ENCODE measurements around the gene RBBP5. TPM values are rescaled to one million over a fixed set of nuclear protein-coding genes. Genes with fewer than 3 reads are reported as not detected.

Gene RBBP5
- polyA plus RNA-seq, 3 donors, result 4.9 to 10.2 (median 8.1) TPM

DNA sequence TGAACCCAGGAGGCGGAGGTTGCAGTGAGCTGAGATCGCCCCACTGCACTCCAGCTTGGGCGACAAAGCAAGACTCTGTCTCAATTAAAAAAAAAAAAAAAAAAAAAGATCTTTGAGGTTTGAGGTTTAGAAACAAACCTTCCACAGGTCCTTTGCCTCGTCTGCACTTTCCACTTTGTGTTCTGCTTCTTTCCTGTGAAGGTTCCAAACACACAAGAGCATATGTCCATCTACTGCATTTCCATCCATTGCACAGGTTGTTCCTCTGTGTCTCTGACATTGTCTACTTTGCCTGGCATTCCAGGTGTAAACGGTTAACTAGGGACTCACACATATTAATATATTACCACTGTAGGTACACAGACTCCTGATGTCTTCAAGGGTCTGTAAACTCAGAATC is 49.6 kb upstream of the RBBP5 start:
- Histone ChIP-seq H3K4me1 (ENCODE audit: control insufficient read depth in 1 of 2, insufficient read depth in 2 of 2, low read length in 2 of 2) (peaks cover 0 to 11% of the 10 kb centered on the region in 2 donors), H3K4me3 (replicated peaks in 1 of 3; ENCODE audit: low read depth in 2 of 3, low read length in 3 of 3) (no peak overlapping the region), H3K9me3 (replicated peaks in 1 of 2; ENCODE audit: control insufficient read depth in 1 of 2, insufficient read depth in 1 of 2, low read length in 2 of 2) (no peaks in the 10 kb centered on the region), H3K9ac (ENCODE audit: insufficient read depth, low read length, poor library complexity, severe bottlenecking) (no peak overlapping the region), H3K36me3 (replicated peaks in 1 of 2; ENCODE audit: control insufficient read depth in 1 of 2, insufficient read depth in 2 of 2, low read length in 2 of 2) (peaks cover 38 to 80% of the 10 kb centered on the region in 2 donors), H3K27me3 (ENCODE audit: control insufficient read depth in 2 of 2, insufficient read depth in 2 of 2, low read length in 2 of 2) (no peaks in the 10 kb centered on the region), H4K20me1 (ENCODE audit: insufficient read depth, low read length) (peaks cover 31% of the 10 kb centered on the region), H3K27ac (ENCODE audit: low read depth in 1 of 2, low read length in 2 of 2) (no peak overlapping the region), H2AFZ (ENCODE audit: insufficient read depth, low read depth, low read length, poor library complexity, severe bottlenecking) (no peak overlapping the region), H3K79me2 (ENCODE audit: insufficient read depth, low read length) (peaks cover 3% of the 10 kb centered on the region), H3K4me2 (replicated peaks; ENCODE audit: extremely low read depth, low read length, poor library complexity, severe bottlenecking) (no peak overlapping the region)
- Mint-ChIP-seq H3K27ac (peak overlapping the region in 1 of 7 donors; percentile 6), H3K36me3 (peaks cover 67 to 73% of the 10 kb centered on the region in 2 donors), H3K27me3 (ENCODE audit: low read depth in 3 of 3) (no peaks in the 10 kb centered on the region), H3K4me3 (no peak overlapping the region), H3K9me3 (no peaks in the 10 kb centered on the region), H3K4me1 (peaks cover 9% of the 10 kb centered on the region)
- intact Hi-C loops (cut with micrococcal nuclease), result no loop called here
- no peak for DNase-seq
- WGBS (ENCODE audit: insufficient coverage), result no CpG with 5 or more reads among the region's 5 CpGs
- TF ChIP-seq, protein P1, sequence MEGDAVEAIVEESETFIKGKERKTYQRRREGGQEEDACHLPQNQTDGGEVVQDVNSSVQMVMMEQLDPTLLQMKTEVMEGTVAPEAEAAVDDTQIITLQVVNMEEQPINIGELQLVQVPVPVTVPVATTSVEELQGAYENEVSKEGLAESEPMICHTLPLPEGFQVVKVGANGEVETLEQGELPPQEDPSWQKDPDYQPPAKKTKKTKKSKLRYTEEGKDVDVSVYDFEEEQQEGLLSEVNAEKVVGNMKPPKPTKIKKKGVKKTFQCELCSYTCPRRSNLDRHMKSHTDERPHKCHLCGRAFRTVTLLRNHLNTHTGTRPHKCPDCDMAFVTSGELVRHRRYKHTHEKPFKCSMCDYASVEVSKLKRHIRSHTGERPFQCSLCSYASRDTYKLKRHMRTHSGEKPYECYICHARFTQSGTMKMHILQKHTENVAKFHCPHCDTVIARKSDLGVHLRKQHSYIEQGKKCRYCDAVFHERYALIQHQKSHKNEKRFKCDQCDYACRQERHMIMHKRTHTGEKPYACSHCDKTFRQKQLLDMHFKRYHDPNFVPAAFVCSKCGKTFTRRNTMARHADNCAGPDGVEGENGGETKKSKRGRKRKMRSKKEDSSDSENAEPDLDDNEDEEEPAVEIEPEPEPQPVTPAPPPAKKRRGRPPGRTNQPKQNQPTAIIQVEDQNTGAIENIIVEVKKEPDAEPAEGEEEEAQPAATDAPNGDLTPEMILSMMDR (IDR thresholded peaks at IDR 0.05), result no peak

DNA sequence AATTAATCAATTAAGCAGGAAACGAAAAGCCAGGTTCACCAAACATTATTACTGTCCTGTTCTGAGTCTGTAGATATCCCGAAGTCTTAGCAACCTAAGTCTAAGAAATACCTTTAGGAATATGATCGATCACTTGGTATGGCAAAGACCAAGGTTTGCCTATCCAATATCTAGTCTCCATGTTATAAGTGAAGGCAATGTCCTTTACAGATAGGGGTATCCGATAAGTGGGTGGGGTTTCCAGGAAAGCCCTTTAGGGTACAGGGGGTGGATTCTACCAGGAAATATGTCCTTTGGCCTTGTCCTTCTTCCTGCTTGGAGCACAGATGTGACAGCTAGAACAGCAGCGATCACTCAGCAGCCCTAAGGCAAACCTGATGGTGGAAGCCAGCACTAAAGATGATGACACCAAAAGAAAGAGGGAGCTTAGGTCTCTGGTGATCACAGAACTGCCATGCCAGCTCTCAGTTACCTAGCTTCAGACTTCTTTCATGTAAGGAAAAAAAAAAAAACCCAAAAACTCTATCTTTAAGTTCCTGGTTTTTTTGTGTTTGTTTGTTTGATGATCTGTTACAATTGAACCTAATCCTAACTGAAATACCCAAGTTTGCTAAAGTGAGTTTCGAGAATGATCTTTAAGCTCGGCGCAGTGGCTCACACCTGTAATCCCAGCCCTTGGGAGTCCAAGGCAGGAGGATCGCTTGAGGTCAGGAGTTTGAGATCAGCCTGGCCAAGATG is 48.9 kb upstream of the RBBP5 start:
- H3K27ac Mint-ChIP-seq, result peak overlapping the region in 1 of 7 donors; percentile 68

More for the DNA sequence above, 48.9 kb upstream of the RBBP5 start:
- 90% methylated on average over 3 of the region's 9 CpGs for WGBS (ENCODE audit: insufficient coverage)
- intact Hi-C loops (cut with micrococcal nuclease), result no loop called here
- Mint-ChIP-seq H3K4me3 (no peak overlapping the region), H3K9me3 (no peaks in the 10 kb centered on the region), H3K27me3 (ENCODE audit: low read depth in 3 of 3) (no peaks in the 10 kb centered on the region), H3K36me3 (peaks cover 70 to 71% of the 10 kb centered on the region in 2 donors), H3K4me1 (peaks cover 4% of the 10 kb centered on the region)
- Histone ChIP-seq H3K27me3 (ENCODE audit: control insufficient read depth in 2 of 2, insufficient read depth in 2 of 2, low read length in 2 of 2) (no peaks in the 10 kb centered on the region), H3K36me3 (replicated peaks in 1 of 2; ENCODE audit: control insufficient read depth in 1 of 2, insufficient read depth in 2 of 2, low read length in 2 of 2) (peaks cover 43 to 85% of the 10 kb centered on the region in 2 donors), H3K4me1 (ENCODE audit: control insufficient read depth in 1 of 2, insufficient read depth in 2 of 2, low read length in 2 of 2) (peaks cover 0 to 6% of the 10 kb centered on the region in 2 donors), H3K79me2 (ENCODE audit: insufficient read depth, low read length) (peaks cover 10% of the 10 kb centered on the region), H3K4me3 (replicated peaks in 1 of 3; ENCODE audit: low read depth in 2 of 3, low read length in 3 of 3) (no peak overlapping the region), H4K20me1 (ENCODE audit: insufficient read depth, low read length) (peaks cover 28% of the 10 kb centered on the region), H3K27ac (ENCODE audit: low read depth in 1 of 2, low read length in 2 of 2) (no peak overlapping the region), H2AFZ (ENCODE audit: insufficient read depth, low read depth, low read length, poor library complexity, severe bottlenecking) (no peak overlapping the region), H3K9ac (ENCODE audit: insufficient read depth, low read length, poor library complexity, severe bottlenecking) (no peak overlapping the region), H3K9me3 (replicated peaks in 1 of 2; ENCODE audit: control insufficient read depth in 1 of 2, insufficient read depth in 1 of 2, low read length in 2 of 2) (no peaks in the 10 kb centered on the region), H3K4me2 (replicated peaks; ENCODE audit: extremely low read depth, low read length, poor library complexity, severe bottlenecking) (no peak overlapping the region)
- DNase-seq, result no peak
- TF ChIP-seq, protein P1 (IDR thresholded peaks at IDR 0.05), result no peak

Data from CD14-positive monocyte (primary cell).